Loucy (cell line): Measurements from ENCODE around the gene NUP205.

Source experiments
- EZH2phosphoT487 ChIP-seq: fragments of 200-600 bp; IDR thresholded peaks from 2 replicates; pipeline ENCODE4 v1.6.1; 2018; ENCODE audit warnings: antibody characterized with exemption, mild to moderate bottlenecking, moderate library complexity, borderline replicate concordance
- TF ChIP-seq, protein P1 (sequence below): fragments of 200-600 bp; sonication (generic); conservative IDR thresholded peaks from 2 replicates; pipeline ENCODE4 v1.5.1; 2014; ENCODE audit warnings: mild to moderate bottlenecking, antibody characterized with exemption, low read length

DNA sequence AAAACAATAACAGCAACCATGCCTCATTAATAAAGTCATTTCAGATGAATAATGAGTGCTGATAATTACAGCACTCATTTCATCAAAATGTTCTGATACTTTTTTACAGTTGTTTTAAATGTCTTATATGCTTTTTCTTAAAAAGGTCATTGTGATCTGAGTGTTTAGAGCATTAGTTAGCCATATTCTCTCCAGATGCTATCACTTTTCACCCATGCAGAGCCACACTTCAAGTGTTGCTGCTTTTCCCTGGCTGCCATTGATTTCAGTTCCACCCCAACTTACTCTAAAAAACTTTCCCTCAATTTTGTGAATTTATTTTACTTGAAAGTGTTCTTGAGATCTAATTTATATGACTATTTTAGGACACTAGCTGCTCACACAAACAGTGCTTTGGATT, 41.8 kb downstream of the NUP205 start:
- TF ChIP-seq, protein P1, sequence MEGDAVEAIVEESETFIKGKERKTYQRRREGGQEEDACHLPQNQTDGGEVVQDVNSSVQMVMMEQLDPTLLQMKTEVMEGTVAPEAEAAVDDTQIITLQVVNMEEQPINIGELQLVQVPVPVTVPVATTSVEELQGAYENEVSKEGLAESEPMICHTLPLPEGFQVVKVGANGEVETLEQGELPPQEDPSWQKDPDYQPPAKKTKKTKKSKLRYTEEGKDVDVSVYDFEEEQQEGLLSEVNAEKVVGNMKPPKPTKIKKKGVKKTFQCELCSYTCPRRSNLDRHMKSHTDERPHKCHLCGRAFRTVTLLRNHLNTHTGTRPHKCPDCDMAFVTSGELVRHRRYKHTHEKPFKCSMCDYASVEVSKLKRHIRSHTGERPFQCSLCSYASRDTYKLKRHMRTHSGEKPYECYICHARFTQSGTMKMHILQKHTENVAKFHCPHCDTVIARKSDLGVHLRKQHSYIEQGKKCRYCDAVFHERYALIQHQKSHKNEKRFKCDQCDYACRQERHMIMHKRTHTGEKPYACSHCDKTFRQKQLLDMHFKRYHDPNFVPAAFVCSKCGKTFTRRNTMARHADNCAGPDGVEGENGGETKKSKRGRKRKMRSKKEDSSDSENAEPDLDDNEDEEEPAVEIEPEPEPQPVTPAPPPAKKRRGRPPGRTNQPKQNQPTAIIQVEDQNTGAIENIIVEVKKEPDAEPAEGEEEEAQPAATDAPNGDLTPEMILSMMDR, result no peak
- no peak for TF ChIP-seq EZH2phosphoT487
